OCI-LY7 (cell line): Measurements from ENCODE around the gene FHL5. TPM values are rescaled to one million over a fixed set of nuclear protein-coding genes. Genes with fewer than 3 reads are reported as not detected.

Source experiments
- BruUV-seq: library from RNA; stranded (reverse); fragments of 400-500 nt; replicated peaks from 2 replicates; lab custom pipeline; 2021; lab: Mats Ljungman, UMichigan
- CTCF ChIA-PET: fragments of 300-600 bp; sonication (Branson Sonifier 250); formaldehyde crosslinking; loops from one replicate; lab custom pipeline; 2022; ENCODE audit warnings: antibody characterized with exemption; ENCODE audit not compliant: unreplicated experiment; lab: Charles Lee
- POLR2A ChIA-PET: fragments of 300-600 bp; sonication (Branson Sonifier 250); formaldehyde crosslinking; loops from one replicate; lab custom pipeline; 2022; ENCODE audit warnings: antibody characterized with exemption; lab: Charles Lee
- DNase-seq: peaks from one replicate; pipeline ENCODE4 v3.0.0-alpha.2; 2015; ENCODE audit warnings: low spot score
- H2AFZ ChIP-seq: fragments of 200-600 bp; sonication (generic), shearing (Covaris generic); 2 replicates; pipeline ENCODE4 v1.6.1; 2014; ENCODE audit warnings: mild to moderate bottlenecking, antibody characterized with exemption, low read length, moderate library complexity
- H3K27ac ChIP-seq: fragments of 200-600 bp; sonication (generic); 2 replicates; pipeline ENCODE4 v1.5.1; 2014; ENCODE audit warnings: mixed run types, low read depth, mild to moderate bottlenecking, moderate library complexity, low read length, inconsistent platforms; ENCODE audit not compliant: poor library complexity, severe bottlenecking
- H3K36me3 ChIP-seq: fragments of 200-600 bp; sonication (generic); 2 replicates; pipeline ENCODE4 v1.6.1; 2014; ENCODE audit warnings: mild to moderate bottlenecking, antibody characterized with exemption, low read length, moderate library complexity, mixed read lengths; ENCODE audit not compliant: insufficient read depth
- H3K4me1 ChIP-seq: fragments of 200-600 bp; sonication (generic); 2 replicates; pipeline ENCODE4 v1.5.1; 2014; ENCODE audit warnings: mild to moderate bottlenecking, low read length; ENCODE audit not compliant: insufficient read depth, poor library complexity, severe bottlenecking
- H3K4me2 ChIP-seq: fragments of 200-600 bp; sonication (generic); 2 replicates; pipeline ENCODE4 v1.6.1; 2014; ENCODE audit warnings: mild to moderate bottlenecking, low read length
- H3K4me3 ChIP-seq: fragments of 200-600 bp; sonication (generic); 2 replicates; pipeline ENCODE4 v1.5.1; 2014; ENCODE audit warnings: mild to moderate bottlenecking, low read depth, low read length; ENCODE audit not compliant: poor library complexity, severe bottlenecking
- H3K79me2 ChIP-seq: fragments of 200-600 bp; sonication (generic); 2 replicates; pipeline ENCODE4 v1.6.1; 2016; ENCODE audit warnings: low read depth, mild to moderate bottlenecking, low read length, moderate library complexity, mixed read lengths; ENCODE audit not compliant: insufficient read depth
- H3K9me2 ChIP-seq: fragments of 200-600 bp; sonication (generic); 2 replicates; pipeline ENCODE4 v1.6.1; 2016; ENCODE audit warnings: mild to moderate bottlenecking, low read length, mixed read lengths; ENCODE audit not compliant: insufficient read depth
- H3K9me3 ChIP-seq: fragments of 200-600 bp; sonication (generic); 2 replicates; pipeline ENCODE4 v1.6.1; 2014; ENCODE audit warnings: mild to moderate bottlenecking, mixed run types, low read length, mixed read lengths
- H4K20me1 ChIP-seq: fragments of 200-600 bp; sonication (generic); 2 replicates; pipeline ENCODE4 v1.6.1; 2014; ENCODE audit warnings: mild to moderate bottlenecking, antibody characterized with exemption, low read length, moderate library complexity, mixed read lengths; ENCODE audit not compliant: insufficient read depth
- CTCF ChIP-seq: fragments of 200-600 bp; sonication (generic); conservative IDR thresholded peaks from 2 replicates; pipeline ENCODE4 v1.5.1; 2014; ENCODE audit warnings: mild to moderate bottlenecking, antibody characterized with exemption, low read length, moderate library complexity, mixed read lengths
- EZH2phosphoT487 ChIP-seq: fragments of 200-600 bp; sonication (generic); IDR thresholded peaks from 2 replicates; pipeline ENCODE4 v1.6.1; 2018; ENCODE audit warnings: low read depth, borderline replicate concordance, mild to moderate bottlenecking, mixed run types, antibody characterized with exemption, low read length, moderate library complexity, mixed read lengths
- intact Hi-C: fragments of 100-400 bp; cut with micrococcal nuclease; formaldehyde crosslinking; loops from one replicate; pipeline ENCODE4 v1.10.0; 2022; ENCODE audit not compliant: unreplicated experiment
- total RNA-seq, 2 experiments: library from RNA; depleted of rRNA in 1 of 2; stranded (reverse); fragments of >200 nt in 1 of 2; shearing (Covaris generic) in 1 of 2; gene quantifications; 2 replicates each; pipeline ENCODE4 v1.2.3, GENCODE V29; 2014 to 2022

The FHL5 gene
- total RNA-seq, 2 experiments from 2014 or later: not detected

- DNase-seq: no peak
- TF ChIP-seq EZH2phosphoT487 (no peak), CTCF (no peak)
- Histone ChIP-seq H3K4me2 (no peak overlapping the region), H2AFZ (no peak overlapping the region), H3K36me3 (no peaks in the 10 kb centered on the region), H3K4me3 (no peak overlapping the region), H3K79me2 (no peaks in the 10 kb centered on the region), H3K4me1 (no peaks in the 10 kb centered on the region), H4K20me1 (no peaks in the 10 kb centered on the region), H3K9me2 (no peaks in the 10 kb centered on the region), H3K9me3 (no peaks in the 10 kb centered on the region), H3K27ac (no peak overlapping the region)
- CTCF ChIA-PET: no interaction called here
- POLR2A ChIA-PET: interaction anchor here (1.4 kb wide), 1 partner anchor 8 kb away, joined by 5 read pairs; no protein-coding TSS in a partner anchor
- intact Hi-C loops: no loop called here
- BruUV-seq: no TSS peak
Observed at GRCh38 chr6:96652552-96652951, 89.6 kb downstream of the FHL5 start.

GRCh38 chr6:96653181-96653580, 90.3 kb downstream of the FHL5 start:
- Histone ChIP-seq H3K4me1 (no peaks in the 10 kb centered on the region), H3K9me2 (no peaks in the 10 kb centered on the region), H3K9me3 (no peaks in the 10 kb centered on the region), H3K36me3 (no peaks in the 10 kb centered on the region), H3K4me2 (no peak overlapping the region), H3K4me3 (no peak overlapping the region), H3K27ac (no peak overlapping the region), H4K20me1 (no peaks in the 10 kb centered on the region), H2AFZ (no peak overlapping the region), H3K79me2 (no peaks in the 10 kb centered on the region)
- no TSS peak for BruUV-seq
- no peak for DNase-seq
- intact Hi-C loops: no loop called here
- POLR2A ChIA-PET: interaction anchor here (0.6 kb wide), 1 partner anchor 101 kb away, joined by 3 read pairs; no protein-coding TSS in a partner anchor
- TF ChIP-seq CTCF: no peak
- no peak for TF ChIP-seq EZH2phosphoT487
- CTCF ChIA-PET: no interaction called here

- BruUV-seq: no TSS peak
- ChIA-PET CTCF (no interaction called here), POLR2A (interaction anchor here (0.6 kb wide), 1 partner anchor 37 kb away, joined by 4 read pairs; no protein-coding TSS in a partner anchor)
- no peak overlapping the region for H2AFZ ChIP-seq
- intact Hi-C loops: no loop called here
- DNase-seq: no peak
- no peak for TF ChIP-seq CTCF
- no peak overlapping the region for H3K4me2 ChIP-seq
- no peaks in the 10 kb centered on the region for H3K36me3 ChIP-seq
- H3K27ac ChIP-seq: no peak overlapping the region
- H4K20me1 ChIP-seq: no peaks in the 10 kb centered on the region
- no peaks in the 10 kb centered on the region for H3K4me1 ChIP-seq
- H3K4me3 ChIP-seq: no peak overlapping the region
- H3K79me2 ChIP-seq: no peaks in the 10 kb centered on the region
- H3K9me2 ChIP-seq: no peaks in the 10 kb centered on the region
- no peaks in the 10 kb centered on the region for H3K9me3 ChIP-seq
Observed at GRCh38 chr6:96656567-96656966, 93.6 kb downstream of the FHL5 start.
